GM12878 (cell line): ENCODE measurements around the gene LILRB3. TPM values are rescaled to one million over a fixed set of nuclear protein-coding genes. Genes with fewer than 3 reads are reported as not detected.
A peak's percentile ranks its signal among the peaks of the same experiment; 100 is the strongest.

Experiments used
- ATF7 ChIP-seq: fragments of 450-650 bp; IDR thresholded peaks from 2 replicates; pipeline ENCODE4 v1.6.1; 2016; ENCODE audit warnings: low read depth, mild to moderate bottlenecking
- BCL11A ChIP-seq: IDR thresholded peaks from 2 replicates; pipeline ENCODE4 v1.6.1; 2011; ENCODE audit warnings: low read depth, low read length
- CBX3 ChIP-seq: fragments of 200-600 bp; sonication (generic); IDR thresholded peaks from 2 replicates; pipeline ENCODE4 v1.6.1; 2016; ENCODE audit warnings: low read depth, borderline replicate concordance
- EZH2 ChIP-seq: IDR thresholded peaks from 2 replicates; pipeline ENCODE4 v1.6.1; 2012; ENCODE audit warnings: low read depth, mild to moderate bottlenecking, control low read depth, inconsistent platforms, low read length, borderline replicate concordance; ENCODE audit not compliant: control insufficient read depth
- FOXK2 ChIP-seq: fragments of 450-650 bp; IDR thresholded peaks from 2 replicates; pipeline ENCODE4 v1.6.1; 2017; ENCODE audit warnings: mild to moderate bottlenecking, moderate library complexity
- HDAC6 ChIP-seq: fragments of 200-600 bp; sonication (generic); IDR thresholded peaks from one replicate; pipeline ENCODE4 v1.8.0; 2017; ENCODE audit warnings: antibody characterized with exemption; ENCODE audit not compliant: unreplicated experiment
- KLF5 ChIP-seq: fragments of 450-650 bp; IDR thresholded peaks from 2 replicates; pipeline ENCODE4 v1.6.1; 2014; ENCODE audit warnings: mild to moderate bottlenecking; ENCODE audit not compliant: partially characterized antibody
- MTA2 ChIP-seq: fragments of 450-650 bp; IDR thresholded peaks from 2 replicates; pipeline ENCODE4 v1.6.1; 2016; ENCODE audit warnings: low read depth, mild to moderate bottlenecking, moderate library complexity
- NBN ChIP-seq: fragments of 450-650 bp; IDR thresholded peaks from 2 replicates; pipeline ENCODE4 v1.6.1; 2016
- PAX5 ChIP-seq: IDR thresholded peaks from 2 replicates; pipeline ENCODE4 v1.6.1; 2011; ENCODE audit warnings: low read depth, low read length, borderline replicate concordance
- RCOR1 ChIP-seq: conservative IDR thresholded peaks from 2 replicates; pipeline ENCODE4 v1.6.1; 2012; ENCODE audit warnings: low read depth, low read length, improper control_type of control experiment
- RUNX3 ChIP-seq: IDR thresholded peaks from 2 replicates; pipeline ENCODE4 v1.6.1; 2012; ENCODE audit warnings: low read length, inconsistent platforms
- SIN3A ChIP-seq: IDR thresholded peaks from 2 replicates; pipeline ENCODE4 v1.6.1; 2012; ENCODE audit warnings: low read depth, low read length, improper control_type of control experiment
- SIX5 ChIP-seq: IDR thresholded peaks from 2 replicates; pipeline ENCODE4 v1.6.1; 2011; ENCODE audit warnings: mild to moderate bottlenecking, low read depth, low read length, moderate library complexity; ENCODE audit not compliant: severe bottlenecking
- SMARCA5 ChIP-seq: fragments of 450-650 bp; IDR thresholded peaks from 2 replicates; pipeline ENCODE4 v1.6.1; 2017; ENCODE audit warnings: mild to moderate bottlenecking
- TBL1XR1 ChIP-seq: IDR thresholded peaks from 2 replicates; pipeline ENCODE4 v1.6.1; 2012; ENCODE audit warnings: low read depth, low read length, improper control_type of control experiment
- YBX1 ChIP-seq: fragments of 450-650 bp; IDR thresholded peaks from 2 replicates; pipeline ENCODE4 v1.6.1; 2016; ENCODE audit warnings: antibody characterized with exemption
- ZNF622 ChIP-seq: fragments of 450-650 bp; IDR thresholded peaks from 2 replicates; pipeline ENCODE4 v1.6.1; 2017; ENCODE audit warnings: mild to moderate bottlenecking, inconsistent platforms
- ZZZ3 ChIP-seq: IDR thresholded peaks from 2 replicates; pipeline ENCODE4 v1.6.1; 2011; ENCODE audit warnings: low read depth; ENCODE audit not compliant: control insufficient read depth, insufficient read length
- polyA plus RNA-seq, 11 experiments: library from polyadenylated mRNA; depleted of rRNA in 4 of 11; unstranded in 6 of 11; stranded (reverse) in 5 of 11; fragments of >200 nt; fragmentation: Nextera tagmentation in 4 of 11; fragmentation: Illumina TruSeq in 1 of 11; extraction: Ambion mirVana in 4 of 11; extraction: Trizol in 1 of 11; gene quantifications; 1 replicate in 1 of 11; 2 replicates in 10 of 11; pipeline versions ENCODE4 v1.2.1 to v1.2.3, GENCODE V29; 2011 to 2016; ENCODE audit warnings: inconsistent platforms in 2 of 11, missing spikeins in 2 of 11, low read depth in 1 of 11
- total RNA-seq, 4 experiments: library from RNA; depleted of rRNA in 3 of 4; stranded (reverse); fragments of >200 nt in 3 of 4; fragmentation: Illumina TruSeq in 1 of 4; extraction: Trizol in 1 of 4; gene quantifications; 2 replicates each; pipeline versions ENCODE4 v1.2.1 to v1.2.3, GENCODE V29; 2013 to 2021
- TF ChIP-seq, protein P1 (sequence below): fragments of 450-650 bp; IDR thresholded peaks from 2 replicates; pipeline ENCODE4 v1.6.1; 2018; ENCODE audit warnings: borderline replicate concordance, mild to moderate bottlenecking; ENCODE audit not compliant: partially characterized antibody
- TF ChIP-seq, protein P2 (sequence below): IDR thresholded peaks from 2 replicates; pipeline ENCODE4 v1.6.1; 2012; ENCODE audit warnings: low read depth, low read length, improper control_type of control experiment
- TF ChIP-seq, protein P3 (sequence below): fragments of 450-650 bp; conservative IDR thresholded peaks from 2 replicates; pipeline ENCODE4 v1.6.1; 2017; ENCODE audit warnings: mild to moderate bottlenecking, moderate library complexity
- TF ChIP-seq, protein P4 (sequence below): fragments of 450-650 bp; IDR thresholded peaks from 2 replicates; pipeline ENCODE4 v1.6.1; 2017; ENCODE audit warnings: borderline replicate concordance
- TF ChIP-seq, protein P5 (sequence below): IDR thresholded peaks from 2 replicates; pipeline ENCODE4 v1.6.1; 2011; ENCODE audit warnings: low read depth, mild to moderate bottlenecking, low read length, moderate library complexity, borderline replicate concordance; ENCODE audit errors: extremely low read depth

Gene LILRB3
- total and polyA plus RNA-seq, 10 of the 15 experiments (the other 5 are each of a cell fraction or from before 2014, with no cell fraction given) = 0.04 to 1.1 (median 0.18) TPM; not detected in 1

DNA sequence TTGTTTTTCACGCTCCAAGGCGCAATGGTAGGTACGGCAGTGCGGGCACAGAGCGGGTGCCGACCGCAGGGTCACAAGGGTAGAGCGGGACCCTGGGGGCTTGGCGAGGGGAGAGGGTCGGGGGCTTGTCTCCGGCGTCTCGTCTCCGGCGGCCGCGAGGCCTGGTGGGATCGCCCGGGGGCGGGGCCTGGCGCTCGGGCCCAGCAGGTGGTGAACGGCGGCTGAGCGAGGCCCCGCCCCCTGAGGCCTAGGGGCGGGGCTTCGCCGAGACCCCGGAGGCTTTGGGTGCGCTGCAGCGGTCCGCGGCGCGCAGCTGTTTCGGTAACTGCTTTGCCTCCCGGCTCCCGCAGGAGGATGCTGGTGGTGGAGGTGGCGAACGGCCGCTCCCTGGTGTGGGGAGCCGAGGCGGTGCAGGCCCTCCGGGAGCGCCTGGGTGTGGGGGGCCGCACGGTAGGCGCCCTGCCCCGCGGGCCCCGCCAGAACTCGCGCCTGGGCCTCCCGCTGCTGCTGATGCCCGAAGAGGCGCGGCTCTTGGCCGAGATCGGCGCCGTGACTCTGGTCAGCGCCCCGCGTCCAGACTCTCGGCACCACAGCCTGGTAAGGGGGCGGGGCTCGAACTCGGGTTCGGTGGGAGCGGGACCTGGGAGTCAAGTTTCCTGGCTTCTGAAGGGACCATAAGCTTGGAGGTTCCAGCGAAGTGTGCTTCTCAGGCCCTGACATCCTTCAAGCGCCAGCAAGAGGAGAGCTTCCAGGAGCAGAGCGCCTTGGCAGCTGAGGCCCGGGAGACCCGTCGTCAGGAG lies 31.6 kb downstream of the LILRB3 start, which contains the start of gene TSEN34 (continued):
- TF ChIP-seq, protein P1, sequence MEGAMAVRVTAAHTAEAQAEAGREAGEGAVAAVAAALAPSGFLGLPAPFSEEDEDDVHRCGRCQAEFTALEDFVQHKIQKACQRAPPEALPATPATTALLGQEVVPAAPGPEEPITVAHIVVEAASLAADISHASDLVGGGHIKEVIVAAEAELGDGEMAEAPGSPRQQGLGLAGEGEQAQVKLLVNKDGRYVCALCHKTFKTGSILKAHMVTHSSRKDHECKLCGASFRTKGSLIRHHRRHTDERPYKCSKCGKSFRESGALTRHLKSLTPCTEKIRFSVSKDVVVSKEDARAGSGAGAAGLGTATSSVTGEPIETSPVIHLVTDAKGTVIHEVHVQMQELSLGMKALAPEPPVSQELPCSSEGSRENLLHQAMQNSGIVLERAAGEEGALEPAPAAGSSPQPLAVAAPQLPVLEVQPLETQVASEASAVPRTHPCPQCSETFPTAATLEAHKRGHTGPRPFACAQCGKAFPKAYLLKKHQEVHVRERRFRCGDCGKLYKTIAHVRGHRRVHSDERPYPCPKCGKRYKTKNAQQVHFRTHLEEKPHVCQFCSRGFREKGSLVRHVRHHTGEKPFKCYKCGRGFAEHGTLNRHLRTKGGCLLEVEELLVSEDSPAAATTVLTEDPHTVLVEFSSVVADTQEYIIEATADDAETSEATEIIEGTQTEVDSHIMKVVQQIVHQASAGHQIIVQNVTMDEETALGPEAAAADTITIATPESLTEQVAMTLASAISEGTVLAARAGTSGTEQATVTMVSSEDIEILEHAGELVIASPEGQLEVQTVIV = no peak
- TF ChIP-seq YBX1 (no peak), BCL11A (no peak), ZZZ3 (no peak), KLF5 (peak; percentile 87), SMARCA5 (no peak), CBX3 (no peak), NBN (peak; percentile 6; the same call in 1 of the 2 replicates), EZH2 (no peak), PAX5 (peak; percentile 66; the same call in 1 of the 2 replicates), MTA2 (no peak), RCOR1 (0 out of 2 replicates have a peak, but pooled peaks have one; percentile 30), SIN3A (no peak; the same call in 1 of the 2 replicates), SIX5 (no peak), RUNX3 (no peak), ATF7 (peak; percentile 78; the same call in 1 of the 2 replicates), ZNF622 (no peak), FOXK2 (peak; percentile 81), TBL1XR1 (no peak), HDAC6 (no peak)
- TF ChIP-seq, protein P2, sequence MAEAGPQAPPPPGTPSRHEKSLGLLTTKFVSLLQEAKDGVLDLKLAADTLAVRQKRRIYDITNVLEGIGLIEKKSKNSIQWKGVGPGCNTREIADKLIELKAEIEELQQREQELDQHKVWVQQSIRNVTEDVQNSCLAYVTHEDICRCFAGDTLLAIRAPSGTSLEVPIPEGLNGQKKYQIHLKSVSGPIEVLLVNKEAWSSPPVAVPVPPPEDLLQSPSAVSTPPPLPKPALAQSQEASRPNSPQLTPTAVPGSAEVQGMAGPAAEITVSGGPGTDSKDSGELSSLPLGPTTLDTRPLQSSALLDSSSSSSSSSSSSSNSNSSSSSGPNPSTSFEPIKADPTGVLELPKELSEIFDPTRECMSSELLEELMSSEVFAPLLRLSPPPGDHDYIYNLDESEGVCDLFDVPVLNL = 0 out of 2 replicates have a peak, but pooled peaks have one; percentile 7
- TF ChIP-seq, protein P3, sequence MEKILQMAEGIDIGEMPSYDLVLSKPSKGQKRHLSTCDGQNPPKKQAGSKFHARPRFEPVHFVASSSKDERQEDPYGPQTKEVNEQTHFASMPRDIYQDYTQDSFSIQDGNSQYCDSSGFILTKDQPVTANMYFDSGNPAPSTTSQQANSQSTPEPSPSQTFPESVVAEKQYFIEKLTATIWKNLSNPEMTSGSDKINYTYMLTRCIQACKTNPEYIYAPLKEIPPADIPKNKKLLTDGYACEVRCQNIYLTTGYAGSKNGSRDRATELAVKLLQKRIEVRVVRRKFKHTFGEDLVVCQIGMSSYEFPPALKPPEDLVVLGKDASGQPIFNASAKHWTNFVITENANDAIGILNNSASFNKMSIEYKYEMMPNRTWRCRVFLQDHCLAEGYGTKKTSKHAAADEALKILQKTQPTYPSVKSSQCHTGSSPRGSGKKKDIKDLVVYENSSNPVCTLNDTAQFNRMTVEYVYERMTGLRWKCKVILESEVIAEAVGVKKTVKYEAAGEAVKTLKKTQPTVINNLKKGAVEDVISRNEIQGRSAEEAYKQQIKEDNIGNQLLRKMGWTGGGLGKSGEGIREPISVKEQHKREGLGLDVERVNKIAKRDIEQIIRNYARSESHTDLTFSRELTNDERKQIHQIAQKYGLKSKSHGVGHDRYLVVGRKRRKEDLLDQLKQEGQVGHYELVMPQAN = peak; percentile 84; the same call in 1 of the 2 replicates
- TF ChIP-seq, protein P4, sequence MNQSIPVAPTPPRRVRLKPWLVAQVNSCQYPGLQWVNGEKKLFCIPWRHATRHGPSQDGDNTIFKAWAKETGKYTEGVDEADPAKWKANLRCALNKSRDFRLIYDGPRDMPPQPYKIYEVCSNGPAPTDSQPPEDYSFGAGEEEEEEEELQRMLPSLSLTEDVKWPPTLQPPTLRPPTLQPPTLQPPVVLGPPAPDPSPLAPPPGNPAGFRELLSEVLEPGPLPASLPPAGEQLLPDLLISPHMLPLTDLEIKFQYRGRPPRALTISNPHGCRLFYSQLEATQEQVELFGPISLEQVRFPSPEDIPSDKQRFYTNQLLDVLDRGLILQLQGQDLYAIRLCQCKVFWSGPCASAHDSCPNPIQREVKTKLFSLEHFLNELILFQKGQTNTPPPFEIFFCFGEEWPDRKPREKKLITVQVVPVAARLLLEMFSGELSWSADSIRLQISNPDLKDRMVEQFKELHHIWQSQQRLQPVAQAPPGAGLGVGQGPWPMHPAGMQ = no peak
- TF ChIP-seq, protein P5, sequence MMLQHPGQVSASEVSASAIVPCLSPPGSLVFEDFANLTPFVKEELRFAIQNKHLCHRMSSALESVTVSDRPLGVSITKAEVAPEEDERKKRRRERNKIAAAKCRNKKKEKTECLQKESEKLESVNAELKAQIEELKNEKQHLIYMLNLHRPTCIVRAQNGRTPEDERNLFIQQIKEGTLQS = no peak
